NCI-H2029 (cell line): ENCODE data around the gene ACTN1.

Source experiments
- DNase-seq: peaks from one replicate; lab custom pipeline; 2025; lab: John Stamatoyannopoulos, UW

ACTN1 gene

DNA sequence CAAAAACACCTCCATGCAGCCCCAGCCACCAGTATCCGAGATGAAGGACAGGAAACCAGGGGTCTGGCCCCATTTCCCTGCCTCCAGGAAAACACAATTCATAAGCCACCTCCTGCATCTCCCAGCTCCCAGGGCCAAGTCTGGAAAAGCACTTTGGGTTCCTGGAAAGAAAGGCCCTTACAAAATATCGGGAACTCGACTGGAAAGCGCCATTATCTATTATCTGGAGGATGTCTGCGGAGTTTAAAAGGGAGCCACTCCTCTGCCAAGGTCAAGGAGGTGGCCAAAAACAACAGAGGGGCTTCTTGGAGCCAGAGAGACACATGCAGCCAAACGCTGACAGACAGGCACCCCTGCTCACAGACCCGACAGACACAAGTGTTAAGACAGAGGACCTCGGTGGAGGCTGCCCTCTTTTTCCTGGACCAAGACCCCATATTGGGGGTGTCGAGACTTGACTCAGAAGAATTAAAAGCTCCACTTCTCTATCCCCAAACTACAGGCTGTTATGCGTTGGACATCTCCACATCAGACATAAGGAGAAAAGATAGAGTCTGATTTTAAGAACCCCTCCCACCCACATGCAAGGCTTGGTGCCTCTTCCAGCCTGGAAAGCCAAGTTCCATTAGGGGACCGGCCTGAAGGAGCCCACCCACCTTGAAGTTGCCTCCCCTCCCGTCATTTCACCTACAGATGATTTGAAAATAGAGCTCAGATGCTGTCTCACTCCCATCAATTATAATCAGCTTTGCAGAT lies 9.6 kb downstream of the ACTN1 start:
- DNase-seq = no peak

DNA sequence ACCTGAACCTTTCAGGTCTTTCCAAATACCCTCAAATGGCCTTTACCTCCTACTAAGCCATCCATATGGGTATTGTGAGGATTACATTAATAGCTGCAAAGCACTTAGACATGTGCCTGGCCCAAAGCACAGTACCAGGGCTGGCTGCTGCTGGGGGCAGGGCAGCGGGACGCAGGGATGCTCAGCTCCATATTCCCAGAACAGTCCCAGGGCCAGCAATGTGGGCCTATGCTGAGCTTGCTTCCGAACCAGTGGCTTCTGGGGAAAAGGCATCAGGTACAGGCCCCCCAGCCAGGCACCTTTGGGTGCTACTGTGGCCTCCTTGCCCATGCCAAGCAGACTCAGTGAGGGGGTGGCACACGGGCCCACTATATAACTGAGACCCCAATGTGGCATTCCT lies 10.4 kb downstream of the ACTN1 start:
- DNase-seq = no peak

DNA sequence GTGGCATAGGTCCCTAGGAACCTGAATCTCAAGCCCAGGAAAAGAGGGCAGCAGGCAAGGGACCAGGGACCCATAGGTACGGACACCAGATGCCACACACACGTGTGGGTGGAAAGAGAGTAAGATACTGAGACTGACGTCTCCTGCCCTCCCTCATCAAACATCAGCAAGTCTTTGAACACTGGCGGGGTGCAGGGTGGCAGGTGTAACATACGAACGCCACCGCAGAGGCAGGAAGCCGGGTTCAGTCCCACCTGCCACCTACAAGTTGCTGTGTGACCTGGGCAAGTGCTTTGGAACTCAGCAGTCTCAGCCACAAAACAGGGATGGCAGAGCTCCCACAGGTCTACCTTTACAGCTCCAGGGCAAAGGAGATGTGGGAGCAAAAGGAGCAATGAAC lies 11.1 kb downstream of the ACTN1 start:
- no peak for DNase-seq

DNA sequence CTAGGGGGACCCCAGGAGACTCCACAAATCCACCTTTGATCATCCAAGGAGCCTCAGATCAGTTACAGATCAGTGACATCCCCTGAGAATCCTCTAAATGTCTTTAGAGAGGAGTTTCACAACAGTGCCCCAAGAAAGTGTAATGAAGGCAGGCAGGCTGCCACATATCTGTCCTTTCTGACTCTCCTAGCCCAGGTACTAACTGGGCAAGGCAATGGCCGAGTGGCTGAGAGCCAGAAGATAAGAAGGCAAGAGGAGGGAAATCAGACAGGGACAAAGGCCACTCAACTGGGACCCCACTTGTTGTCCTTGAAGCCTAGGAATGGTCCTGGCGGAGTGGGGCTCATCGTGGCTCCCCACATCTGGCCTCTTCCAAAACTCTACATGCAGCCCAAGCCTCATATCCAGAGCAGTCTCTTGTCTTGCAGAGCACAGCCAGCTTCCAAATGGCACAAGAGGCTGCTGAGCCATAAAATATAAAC lies 11.6 kb downstream of the ACTN1 start:
- no peak for DNase-seq

DNA sequence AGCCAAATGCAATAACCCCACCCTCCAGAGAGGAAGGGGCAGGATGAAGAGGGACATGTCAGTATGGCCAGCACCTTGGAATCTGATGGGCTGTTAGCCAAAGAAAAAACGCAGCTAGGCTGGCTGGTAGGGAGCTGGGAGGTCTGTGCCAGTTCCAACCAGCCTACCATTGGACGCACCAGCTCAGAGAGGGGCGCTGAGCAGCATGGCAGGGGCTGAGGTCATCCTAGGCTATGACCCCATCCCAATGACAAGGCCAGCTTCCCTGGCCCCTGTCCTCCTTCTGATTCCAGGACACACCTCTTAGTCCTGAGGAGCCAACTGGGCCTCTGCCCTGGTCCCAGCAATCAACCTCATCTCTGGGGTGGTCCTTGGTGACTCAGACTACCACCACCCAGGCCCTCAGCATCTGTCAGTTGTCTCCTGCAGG lies 12.2 kb downstream of the ACTN1 start:
- no peak for DNase-seq

DNA sequence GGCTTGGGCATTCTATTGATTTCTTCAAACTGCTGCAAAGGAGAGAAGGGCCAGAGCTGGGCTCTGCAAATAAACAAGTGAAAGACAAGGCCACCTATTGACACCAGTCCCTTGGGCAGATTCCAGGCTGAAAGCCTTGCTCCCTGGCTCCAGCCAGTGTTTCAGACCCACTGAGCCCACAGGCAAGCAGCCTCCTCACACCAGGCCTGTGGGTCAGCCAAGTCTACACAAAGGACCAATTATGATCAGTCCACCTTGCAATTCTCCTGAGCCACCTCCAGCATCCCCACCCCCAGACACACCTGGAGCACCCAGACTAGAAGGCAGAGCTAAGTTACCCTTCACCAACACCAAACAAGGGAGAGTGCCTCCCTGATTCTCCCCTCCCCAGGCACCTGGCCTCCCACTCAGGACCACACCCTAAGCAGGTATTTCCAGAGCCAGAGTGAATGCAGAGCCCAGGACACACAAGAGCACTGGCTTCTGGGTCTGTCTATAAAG lies 13.8 kb downstream of the ACTN1 start:
- no peak for DNase-seq

DNA sequence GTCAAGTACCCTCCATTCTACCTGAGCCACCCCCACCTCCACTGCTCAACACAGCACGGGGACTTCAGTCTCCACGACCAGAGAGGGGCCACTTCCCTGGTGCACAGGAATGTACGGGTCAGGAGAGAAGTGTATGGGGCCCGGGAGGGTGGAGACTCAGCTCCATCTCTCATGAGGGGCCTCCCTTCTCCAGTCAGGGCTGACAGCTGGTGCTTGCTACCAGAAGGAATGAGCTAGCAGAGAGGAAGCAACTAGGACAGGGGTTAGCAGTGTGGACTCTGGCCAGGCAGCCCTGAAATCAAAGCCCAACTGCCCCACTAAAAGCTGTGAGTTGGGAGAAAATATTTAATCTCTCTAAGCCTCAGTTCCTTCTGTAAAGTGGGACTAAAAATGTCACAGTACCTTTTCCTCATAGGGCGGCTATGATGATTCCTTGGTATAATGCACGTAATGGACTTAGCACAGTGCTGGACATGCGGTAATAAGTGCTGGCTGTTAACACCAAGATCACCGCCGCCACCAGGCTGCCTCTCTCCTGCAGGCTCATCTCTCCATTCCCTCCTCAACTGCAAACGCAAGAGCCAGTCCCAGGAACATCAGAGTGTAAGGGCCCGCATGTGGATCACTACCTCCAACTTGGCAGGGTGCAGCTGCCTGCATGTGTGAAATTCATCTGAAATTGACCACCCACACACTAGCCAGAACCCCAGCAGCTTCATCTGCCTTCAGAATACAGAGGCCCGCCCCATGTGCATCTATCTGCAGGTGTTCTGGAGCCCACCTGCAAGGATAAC lies 14.6 kb downstream of the ACTN1 start:
- DNase-seq = no peak

DNA sequence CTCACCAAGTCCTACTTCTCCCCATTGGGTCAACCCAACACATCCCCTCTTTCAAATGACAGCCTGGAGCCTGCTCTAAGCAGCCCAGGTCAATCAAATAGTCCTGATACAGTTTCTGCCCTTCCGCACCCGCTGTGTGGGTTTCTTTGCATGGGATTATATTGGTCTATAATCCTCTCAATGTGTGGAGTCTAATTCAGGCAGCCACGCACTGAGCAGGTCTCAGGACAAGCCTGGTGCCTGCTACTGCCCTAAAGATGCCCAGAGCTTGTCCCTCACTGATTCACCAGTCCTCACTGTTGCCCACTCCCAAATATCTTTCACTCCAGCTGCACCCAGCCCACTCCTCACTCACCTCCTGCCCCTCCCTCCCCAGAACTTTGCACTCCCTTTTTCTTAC lies 16.4 kb downstream of the ACTN1 start:
- DNase-seq = no peak

- DNase-seq = no peak
These were observed 17.1 kb downstream of the ACTN1 start for GRCh38 chr14:68961781-68962584.

GRCh38 chr14:68961361-68961760 lies 17.7 kb downstream of the ACTN1 start:
- DNase-seq = no peak

DNA sequence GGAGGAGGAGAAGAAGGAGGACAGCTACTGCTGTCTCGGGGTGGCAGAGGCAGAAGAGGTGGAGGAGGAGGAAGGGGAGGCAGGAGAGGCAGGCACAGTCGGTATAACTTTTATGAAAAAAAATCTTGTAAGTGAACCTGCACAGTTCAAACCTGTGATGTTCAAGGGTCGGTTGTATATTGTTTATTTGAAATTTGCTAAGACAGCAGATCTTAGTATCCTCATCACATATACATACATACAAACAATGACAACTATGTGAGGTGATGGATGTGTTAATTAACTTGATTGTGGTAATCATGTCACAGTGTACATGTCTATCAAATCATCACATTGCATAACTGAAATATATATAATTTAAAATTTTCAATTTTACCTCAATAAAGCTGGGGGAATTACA lies 19.0 kb downstream of the ACTN1 start:
- DNase-seq = no peak

- DNase-seq = no peak
These were observed 20.1 kb downstream of the ACTN1 start for GRCh38 chr14:68959035-68959434.

DNA sequence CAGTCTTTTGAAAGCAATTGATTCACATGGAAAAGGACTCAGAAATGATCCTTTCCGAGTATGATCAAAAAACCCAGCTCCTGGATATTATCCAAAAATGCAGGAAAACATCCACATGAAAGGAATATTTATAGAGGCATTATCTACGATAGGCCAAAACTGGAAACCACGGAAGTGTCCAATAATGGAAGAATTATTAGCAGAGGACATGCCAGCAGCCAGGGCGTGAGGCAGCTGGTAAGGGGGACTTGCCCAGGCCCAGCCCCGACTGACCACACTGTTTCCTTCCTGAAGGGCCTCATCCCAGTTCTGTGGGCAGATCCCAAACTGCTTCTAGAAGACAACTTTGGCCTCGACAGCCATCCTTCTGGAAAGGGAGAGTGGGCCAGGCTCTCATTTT lies 20.5 kb downstream of the ACTN1 start:
- DNase-seq = no peak

DNA sequence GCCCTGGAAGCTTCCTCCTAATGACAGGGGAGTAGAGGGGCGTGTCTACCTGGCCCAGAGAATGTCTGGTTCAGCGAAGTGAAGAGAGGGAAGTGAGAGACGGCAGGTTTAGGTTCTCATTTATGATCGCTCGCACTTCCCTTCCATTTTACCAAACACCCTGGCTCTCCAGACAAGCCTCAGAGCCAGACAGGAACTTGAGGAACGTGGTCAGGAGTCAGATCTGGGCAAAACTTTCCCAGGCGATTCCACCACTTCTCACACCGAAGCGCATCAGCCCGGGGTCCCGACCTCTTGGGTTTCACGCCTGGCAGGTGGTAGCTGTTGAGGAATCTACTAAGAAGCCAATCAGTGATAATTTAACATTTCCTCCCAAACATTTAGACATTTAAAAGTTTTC lies 21.3 kb downstream of the ACTN1 start:
- no peak for DNase-seq

GRCh38 chr14:68956724-68957123 lies 22.4 kb downstream of the ACTN1 start:
- no peak for DNase-seq

GRCh38 chr14:68955851-68956179 lies 23.3 kb downstream of the ACTN1 start:
- DNase-seq = no peak

GRCh38 chr14:68955164-68955850 lies 23.8 kb downstream of the ACTN1 start:
- DNase-seq = no peak

DNA sequence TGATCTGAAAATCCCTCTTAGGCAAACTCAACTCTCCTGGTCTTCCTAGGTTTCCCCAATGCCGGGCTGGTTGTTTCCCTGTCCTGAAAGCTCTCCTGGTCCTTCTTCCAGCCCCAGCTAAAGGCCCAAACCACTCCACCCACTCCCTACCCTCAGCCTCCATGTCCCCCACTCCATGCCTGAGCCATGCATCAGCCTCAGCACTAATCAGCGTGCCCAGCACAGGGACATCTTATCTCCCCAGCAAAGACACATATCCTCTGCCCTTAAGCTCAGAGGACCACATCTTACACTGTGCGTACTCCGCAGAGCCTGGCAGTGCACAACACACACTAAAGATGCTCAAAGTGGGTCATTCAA lies 25.9 kb downstream of the ACTN1 start:
- no peak for DNase-seq

DNA sequence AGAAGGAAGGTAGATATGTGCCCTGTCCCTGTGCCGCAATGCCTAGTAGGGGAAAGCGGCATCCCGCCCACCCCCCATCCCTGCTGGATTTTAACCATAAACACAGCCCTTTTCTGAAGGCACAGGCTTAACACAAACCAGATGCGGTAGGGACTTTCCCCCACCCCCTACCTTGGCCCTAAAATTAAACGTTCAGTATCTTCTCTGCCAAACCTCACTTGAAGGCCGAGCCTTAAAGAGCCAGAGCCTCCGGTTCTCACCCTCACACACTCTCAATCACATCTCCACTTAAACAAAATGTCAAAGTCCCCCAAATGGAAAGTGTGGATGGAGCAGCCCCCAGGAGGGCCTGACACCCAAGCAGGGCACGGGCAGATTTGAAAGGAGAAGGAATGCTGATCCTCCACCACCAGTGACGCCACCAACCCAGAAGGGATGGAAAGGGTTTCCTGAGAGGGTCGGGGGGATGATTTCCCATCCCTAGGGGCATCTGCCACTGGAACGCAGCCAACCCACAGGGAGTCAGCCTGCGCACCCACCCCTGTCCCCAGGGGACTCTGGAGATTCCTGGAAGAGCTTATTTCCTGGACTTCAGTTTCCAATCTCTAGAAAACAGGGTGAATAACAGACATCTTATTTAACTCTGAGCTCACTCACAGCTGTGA lies 26.4 kb downstream of the ACTN1 start:
- no peak for DNase-seq

- DNase-seq = no peak
These were observed 27.1 kb downstream of the ACTN1 start for GRCh38 chr14:68951800-68952530.
